GM18909 (cell line): ENCODE measurements around the gene FBXO44.

Experiments
- ATAC-seq: cut with Tn5 transposase; IDR thresholded peaks from one replicate; pipeline ENCODE4 v1.9.1; 2021; ENCODE audit warnings: mild to moderate bottlenecking; ENCODE audit not compliant: unreplicated experiment, poor library complexity

FBXO44 gene

GRCh38 chr1:11654939-11655808, 497 bp downstream of the FBXO44 start:
- peak; percentile 22 for ATAC-seq

GRCh38 chr1:11657654-11658053, 3.0 kb downstream of the FBXO44 start:
- no peak for ATAC-seq

- no peak for ATAC-seq
Measured at GRCh38 chr1:11658542-11658941, 3.9 kb downstream of the FBXO44 start.

GRCh38 chr1:11659748-11660147, 5.1 kb downstream of the FBXO44 start:
- ATAC-seq = no peak

GRCh38 chr1:11661103-11661502, 6.4 kb downstream of the FBXO44 start:
- ATAC-seq = no peak

GRCh38 chr1:11664336-11665065, 9.8 kb downstream of the FBXO44 start:
- peak; percentile 48 for ATAC-seq

GRCh38 chr1:11668516-11668915, 13.8 kb downstream of the FBXO44 start:
- no peak for ATAC-seq

- ATAC-seq = no peak
Measured at GRCh38 chr1:11670747-11671146, 16.1 kb downstream of the FBXO44 start.

- no peak for ATAC-seq
Measured at GRCh38 chr1:11671205-11671543, 16.5 kb downstream of the FBXO44 start.

GRCh38 chr1:11671544-11672286, 17.0 kb downstream of the FBXO44 start:
- ATAC-seq = no peak

- ATAC-seq = no peak
Measured at GRCh38 chr1:11673089-11673769, 18.6 kb downstream of the FBXO44 start.

- ATAC-seq = no peak
Measured at GRCh38 chr1:11674488-11674887, 19.8 kb downstream of the FBXO44 start.

GRCh38 chr1:11675325-11675724, 20.6 kb downstream of the FBXO44 start:
- no peak for ATAC-seq

- ATAC-seq = no peak
Measured at GRCh38 chr1:11676386-11677103, 21.9 kb downstream of the FBXO44 start.

- ATAC-seq = no peak
Measured at GRCh38 chr1:11678442-11678841, 23.8 kb downstream of the FBXO44 start.

- peak; percentile 18 for ATAC-seq
Measured at GRCh38 chr1:11680270-11681070, 25.8 kb downstream of the FBXO44 start.

- peak; percentile 86 for ATAC-seq
Measured at GRCh38 chr1:11681071-11681771, 26.5 kb downstream of the FBXO44 start, which contains the start of gene MAD2L2. MAD2L2 (minus strand) TSS chr1:11681148; CDS start chr1:11680601, 547 bp downstream.

GRCh38 chr1:11682287-11682771, 27.7 kb downstream of the FBXO44 start:
- no peak for ATAC-seq
